Prostate gland (tissue), 2 donors: ENCODE data around the gene ERBB2.
"Not testable (repeated sequence)": the region's sequence is repeated elsewhere in the genome, so short reads cannot be mapped to it uniquely, and the experiment has no call there.

Experiments
- CTCF ChIP-seq, 4 experiments: fragments of 200-600 bp in 2 of 4; fragments of 450-650 bp in 2 of 4; sonication (generic) in 2 of 4; IDR thresholded peaks; 1 replicate in 3 of 4; 2 replicates in 1 of 4; pipeline ENCODE4 v1.5.1; 2016 to 2019; ENCODE audit warnings: antibody characterized with exemption in 4 of 4, mild to moderate bottlenecking in 2 of 4, moderate library complexity in 2 of 4
- POLR2A ChIP-seq: fragments of 450-650 bp; IDR thresholded peaks from one replicate; pipeline ENCODE4 v1.6.1; 2016; ENCODE audit warnings: antibody characterized with exemption, mild to moderate bottlenecking
- POLR2AphosphoS5 ChIP-seq: sonication (generic); formaldehyde crosslinking; IDR thresholded peaks from one replicate; pipeline ENCODE4 v1.6.1; 2017; ENCODE audit warnings: antibody characterized with exemption

GRCh38 chr17:39711071-39711470 is 11.2 kb downstream of the ERBB2 start:
- not testable (repeated sequence) for TF ChIP-seq CTCF (IDR thresholded peaks at IDR 0.05); POLR2A; POLR2AphosphoS5
